Measurements from ENCODE around the gene WFDC6. TPM values are rescaled to one million over a fixed set of nuclear protein-coding genes. Genes with fewer than 3 reads are reported as not detected.

The WFDC6 gene
- total and polyA plus RNA-seq, 11 donors: not detected

DNA sequence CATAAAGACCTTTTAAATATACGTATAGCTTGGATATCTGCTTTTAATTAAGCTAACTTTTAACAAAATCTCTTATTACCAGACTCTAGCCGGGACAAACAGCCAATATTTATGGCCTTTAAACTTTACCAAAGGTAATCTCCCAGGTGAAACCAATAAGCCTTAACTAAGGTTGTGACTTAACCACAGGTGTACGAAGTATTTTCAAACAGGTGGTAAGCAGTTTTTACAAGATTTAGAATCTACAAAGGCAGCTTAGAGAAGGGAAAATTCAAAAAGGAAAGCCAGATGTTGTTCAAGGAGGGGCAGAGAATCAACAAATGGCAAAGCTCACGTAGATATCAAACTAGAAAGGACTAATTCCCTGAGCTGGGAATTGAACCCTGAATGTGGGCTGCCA lies 53.9 kb downstream of the WFDC6 start:
- Histone ChIP-seq H3K27ac (no peak overlapping the region), H3K9me3 (no peaks in the 10 kb centered on the region), H3K4me3 (no peak overlapping the region), H3K27me3 (peaks cover 0 to 60% (median 11%) of the 10 kb centered on the region in 9 donors), H3K4me1 (no peaks in the 10 kb centered on the region), H3K36me3 (no peaks in the 10 kb centered on the region)
- WGBS, 4 donors: 75 to 81% (median 78%) methylated on average over 4 of the region's 4 CpGs
- TF ChIP-seq, protein P1, sequence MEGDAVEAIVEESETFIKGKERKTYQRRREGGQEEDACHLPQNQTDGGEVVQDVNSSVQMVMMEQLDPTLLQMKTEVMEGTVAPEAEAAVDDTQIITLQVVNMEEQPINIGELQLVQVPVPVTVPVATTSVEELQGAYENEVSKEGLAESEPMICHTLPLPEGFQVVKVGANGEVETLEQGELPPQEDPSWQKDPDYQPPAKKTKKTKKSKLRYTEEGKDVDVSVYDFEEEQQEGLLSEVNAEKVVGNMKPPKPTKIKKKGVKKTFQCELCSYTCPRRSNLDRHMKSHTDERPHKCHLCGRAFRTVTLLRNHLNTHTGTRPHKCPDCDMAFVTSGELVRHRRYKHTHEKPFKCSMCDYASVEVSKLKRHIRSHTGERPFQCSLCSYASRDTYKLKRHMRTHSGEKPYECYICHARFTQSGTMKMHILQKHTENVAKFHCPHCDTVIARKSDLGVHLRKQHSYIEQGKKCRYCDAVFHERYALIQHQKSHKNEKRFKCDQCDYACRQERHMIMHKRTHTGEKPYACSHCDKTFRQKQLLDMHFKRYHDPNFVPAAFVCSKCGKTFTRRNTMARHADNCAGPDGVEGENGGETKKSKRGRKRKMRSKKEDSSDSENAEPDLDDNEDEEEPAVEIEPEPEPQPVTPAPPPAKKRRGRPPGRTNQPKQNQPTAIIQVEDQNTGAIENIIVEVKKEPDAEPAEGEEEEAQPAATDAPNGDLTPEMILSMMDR (IDR thresholded peaks at IDR 0.05): no peak
- no peak for TF ChIP-seq POLR2A (IDR thresholded peaks at IDR 0.05)
- DNase-seq (no peak), ATAC-seq (no peak)
- intact Hi-C loops (cut with DNase I): no loop called here

DNA sequence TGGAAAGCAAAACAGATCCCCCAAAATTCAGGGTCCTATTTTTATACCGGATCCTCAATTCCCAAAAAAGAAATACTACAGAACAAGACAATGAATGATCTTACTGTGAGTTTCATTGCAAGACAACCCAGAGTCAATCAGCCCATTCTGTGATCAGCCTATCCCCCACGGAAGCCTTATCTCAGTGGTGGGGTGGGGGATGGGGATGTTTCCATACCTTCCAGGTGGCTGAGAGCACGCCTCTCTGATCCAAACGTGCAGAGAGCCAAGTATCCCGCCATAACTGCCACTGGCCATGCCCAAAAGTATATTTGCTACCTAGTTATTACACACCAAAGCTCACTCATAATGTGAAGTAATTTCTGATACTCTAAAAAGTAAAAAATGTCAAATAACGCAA lies 54.6 kb downstream of the WFDC6 start:
- Histone ChIP-seq H3K9me3 (no peaks in the 10 kb centered on the region), H3K36me3 (no peaks in the 10 kb centered on the region), H3K27me3 (peaks cover 0 to 62% (median 17%) of the 10 kb centered on the region in 9 donors), H3K27ac (no peak overlapping the region), H3K4me1 (no peaks in the 10 kb centered on the region), H3K4me3 (no peak overlapping the region)
- ATAC-seq: no peak
- no peak for DNase-seq
- TF ChIP-seq POLR2A (IDR thresholded peaks at IDR 0.05): no peak
- TF ChIP-seq, protein P1 (IDR thresholded peaks at IDR 0.05): no peak
- WGBS, 4 donors: 33 to 43% (median 41%) methylated on average over 6 of the region's 6 CpGs
- intact Hi-C loops (cut with DNase I): no loop called here

Other genes with a start within 250 kb of the WFDC6 start
- not detected for gene RBPJL, start 232.6 kb downstream of the WFDC6 start, total RNA-seq
- gene RBPJL, start 232.6 kb downstream of the WFDC6 start, polyA plus RNA-seq: not detected
- not detected for gene MATN4, start 231.2 kb downstream of the WFDC6 start, total RNA-seq
- gene MATN4, start 231.2 kb downstream of the WFDC6 start, polyA plus RNA-seq: not detected
- gene SDC4, start 191.1 kb downstream of the WFDC6 start, total RNA-seq: 100 to 1,000 TPM in 2 of 9 donors, 10 to 100 TPM in 7; 62.1 to 140 (median 94.1) TPM
- gene SDC4, start 191.1 kb downstream of the WFDC6 start, polyA plus RNA-seq: 100 to 1,000 TPM in 1 of 2 donors, 10 to 100 TPM in 1; 44.3 to 139 TPM
- gene SYS1, start 176.3 kb downstream of the WFDC6 start, total RNA-seq: 10 to 100 TPM; 16.4 to 54.0 (median 23.0) TPM
- 10 to 100 TPM; 12.6 to 68.8 TPM for gene SYS1, start 176.3 kb downstream of the WFDC6 start, polyA plus RNA-seq
- gene TP53TG5, start 161.2 kb downstream of the WFDC6 start, total RNA-seq: 1 to 10 TPM in 2 of 9 donors, under 1 TPM in 5, not detected in 2; 0.32 to 3.2 (median 0.76) TPM
- 1 to 10 TPM in 1 of 2 donors, under 1 TPM in 1; 0.40 to 1.5 TPM for gene TP53TG5, start 161.2 kb downstream of the WFDC6 start, polyA plus RNA-seq
- gene DBNDD2, start 131.2 kb downstream of the WFDC6 start, total RNA-seq: 100 to 1,000 TPM; 209 to 395 (median 346) TPM
- gene DBNDD2, start 131.2 kb downstream of the WFDC6 start, polyA plus RNA-seq: 100 to 1,000 TPM; 331 to 423 TPM
- 100 to 1,000 TPM; 124 to 224 (median 165) TPM for gene PIGT, start 123.3 kb downstream of the WFDC6 start, total RNA-seq
- gene PIGT, start 123.3 kb downstream of the WFDC6 start, polyA plus RNA-seq: 100 to 1,000 TPM; 106 to 175 TPM
- gene WFDC2, start 69.7 kb downstream of the WFDC6 start, total RNA-seq: 1 to 10 TPM in 1 of 9 donors, under 1 TPM in 1, not detected in 7; 0.77 to 4.7 TPM
- gene WFDC2, start 69.7 kb downstream of the WFDC6 start, polyA plus RNA-seq: under 1 TPM in 1 of 2 donors, not detected in 1; 0.51 TPM
- gene SPINT3, start 23.9 kb downstream of the WFDC6 start, total RNA-seq: not detected
- not detected for gene SPINT3, start 23.9 kb downstream of the WFDC6 start, polyA plus RNA-seq
- gene EPPIN, start 7.9 kb upstream of the WFDC6 start, total RNA-seq: under 1 TPM in 1 of 9 donors, not detected in 8; 0.20 TPM
- gene EPPIN, start 7.9 kb upstream of the WFDC6 start, polyA plus RNA-seq: not detected
- not detected for gene WFDC8, start 39.8 kb upstream of the WFDC6 start, total RNA-seq
- gene WFDC8, start 39.8 kb upstream of the WFDC6 start, polyA plus RNA-seq: not detected
- not detected for gene WFDC10A, start 90.3 kb upstream of the WFDC6 start, total RNA-seq
- gene WFDC10A, start 90.3 kb upstream of the WFDC6 start, polyA plus RNA-seq: not detected
- not detected for gene WFDC9, start 91.8 kb upstream of the WFDC6 start, total RNA-seq
- not detected for gene WFDC9, start 91.8 kb upstream of the WFDC6 start, polyA plus RNA-seq
- not detected for gene WFDC11, start 130.8 kb upstream of the WFDC6 start, total RNA-seq
- gene WFDC11, start 130.8 kb upstream of the WFDC6 start, polyA plus RNA-seq: not detected
- gene WFDC13, start 162.6 kb upstream of the WFDC6 start, total RNA-seq: not detected
- gene WFDC13, start 162.6 kb upstream of the WFDC6 start, polyA plus RNA-seq: not detected
- not detected for gene WFDC10B, start 165.5 kb upstream of the WFDC6 start, total RNA-seq
- not detected for gene WFDC10B, start 165.5 kb upstream of the WFDC6 start, polyA plus RNA-seq
- not detected for gene SPINT4, start 182.9 kb upstream of the WFDC6 start, total RNA-seq
- gene SPINT4, start 182.9 kb upstream of the WFDC6 start, polyA plus RNA-seq: not detected

Data from heart left ventricle (tissue), 16 donors.